Psoas muscle (tissue), 8 donors: ENCODE results near the gene LONP2. TPM values are rescaled to one million over a fixed set of nuclear protein-coding genes. Genes with fewer than 3 reads are reported as not detected.

ENCODE experiments used
- ATAC-seq, 4 donors: fragments of 200-7000 bp; cut with Tn5 transposase; one replicate each; pipeline ENCODE4 v1.9.1; 2020; ENCODE audit warnings: moderate library complexity in 3 of 4, mild to moderate bottlenecking in 2 of 4
- DNase-seq, 2 donors: peaks; one replicate each; pipeline ENCODE4 v3.0.0-alpha.2; 2020
- H3K27ac ChIP-seq: fragments of 200-600 bp; one replicate; pipeline ENCODE4 v1.8.0; 2022
- H3K27me3 ChIP-seq, 3 donors: fragments of 200-600 bp in 1 of 3; one replicate each; pipeline versions ENCODE4 v1.6.1 to v1.8.0; 2013 to 2022; ENCODE audit warnings: low read length in 2 of 3, mild to moderate bottlenecking in 2 of 3, moderate library complexity in 1 of 3; ENCODE audit not compliant: insufficient read depth in 3 of 3
- H3K36me3 ChIP-seq, 2 donors: fragments of 200-600 bp in 1 of 2; one replicate each; pipeline versions ENCODE4 v1.6.1 to v1.8.0; 2013 to 2022; ENCODE audit warnings: low read depth in 1 of 2, mild to moderate bottlenecking in 1 of 2, moderate library complexity in 1 of 2; ENCODE audit not compliant: insufficient read depth in 1 of 2
- H3K4me1 ChIP-seq: fragments of 200-600 bp; one replicate; pipeline ENCODE4 v1.8.0; 2022
- H3K4me3 ChIP-seq: fragments of 200-600 bp; one replicate; pipeline ENCODE4 v1.8.0; 2022; ENCODE audit warnings: mild to moderate bottlenecking
- H3K9me3 ChIP-seq: fragments of 200-600 bp; one replicate; pipeline ENCODE4 v1.8.0; 2022
- CTCF ChIP-seq: fragments of 200-600 bp; IDR thresholded peaks from one replicate; pipeline ENCODE4 v1.8.0; 2022; ENCODE audit warnings: antibody characterized with exemption
- WGBS, 3 donors: extraction: QIAGEN DNeasy Blood & Tissue Kit; methylation state at CpG; one replicate each; pipeline versions ENCODE4 v1.1.6 to v1.1.7; 2013; 5-methylcytosine and 5-hydroxymethylcytosine counted together
- intact Hi-C, 2 donors: fragments of 100-400 bp; cut with DNase I; formaldehyde crosslinking; loops; one replicate each; pipeline versions ENCODE4 v1.11.0 to v1.14.2; 2022
- polyA plus RNA-seq, 3 donors: library from polyadenylated mRNA; stranded (reverse); fragments of 200-250 nt; gene quantifications; one replicate each; pipeline ENCODE4 v1.2.3, GENCODE V29; 2013
- total RNA-seq, 4 donors: library from RNA; stranded (reverse); fragmentation: NEBNext Ultra II Directional in 2 of 4; extraction: Animal tissue kit (Norgen Biotek cat#: 25700) in 2 of 4; gene quantifications; one replicate each; pipeline versions ENCODE4 v1.2.1 to v1.2.4, GENCODE V29; 2021 to 2023
- donor health status: healthy with polysubstance abuse.
- donor health status: DM: no; HTN: no; CAD: no; lungs with moderate emphysema.
- donor health status: Bipolar disorder and iron deficiency.
- donor health status: healthy.
- donor health status: DM: yes; HTN: yes; CAD: no.
- donor health status: DM: no; HTN: no; CAD: no.
- donor health status: DM: no; HTN: no; CAD: no.
- donor health status: DM: yes; HTN: yes; CAD: no.

Gene LONP2
- total and polyA plus RNA-seq, 7 donors: 15.2 to 68.0 (median 46.5) TPM

GRCh38 chr16:48342591-48342990 lies 98.5 kb downstream of the LONP2 start:
- no peaks in the 10 kb centered on the region for H3K9me3 ChIP-seq
- WGBS, 3 donors: 58 to 91% (median 62%) methylated on average over 2 of the region's 2 CpGs
- DNase-seq (no peak), ATAC-seq (peak in 1 of 4 donors; percentile 15)
- H3K4me3 ChIP-seq: no peak overlapping the region
- no peak for TF ChIP-seq CTCF
- intact Hi-C loops: loop anchor here in 1 of 2 donors (10.0 kb wide), 1 partner anchor 1512 kb away; the partner anchor contains the start of gene ZNF423
- H3K4me1 ChIP-seq: no peaks in the 10 kb centered on the region
- H3K36me3 ChIP-seq: peaks cover 0 to 35% of the 10 kb centered on the region in 2 donors
- H3K27me3 ChIP-seq: no peaks in the 10 kb centered on the region
- H3K27ac ChIP-seq: no peak overlapping the region

- Histone ChIP-seq H3K4me1 (no peaks in the 10 kb centered on the region), H3K27me3 (no peaks in the 10 kb centered on the region), H3K9me3 (no peaks in the 10 kb centered on the region), H3K4me3 (no peak overlapping the region), H3K27ac (no peak overlapping the region), H3K36me3 (peaks cover 0 to 62% of the 10 kb centered on the region in 2 donors)
- DNase-seq (no peak), ATAC-seq (no peak)
- intact Hi-C loops: loop anchor here in 1 of 2 donors (10.0 kb wide), 1 partner anchor 1507 kb away; the partner anchor contains the start of gene ZNF423
- TF ChIP-seq CTCF: no peak
- WGBS, 3 donors: 91 to 94% (median 92%) methylated on average over 20 of the region's 20 CpGs
Observed at GRCh38 chr16:48347191-48347865, 103.2 kb downstream of the LONP2 start.

- DNase-seq (no peak), ATAC-seq (no peak)
- H3K27me3 ChIP-seq: no peaks in the 10 kb centered on the region
- intact Hi-C loops: loop anchor here in 1 of 2 donors (10.0 kb wide), 1 partner anchor 1507 kb away; the partner anchor contains the start of gene ZNF423
- TF ChIP-seq CTCF: no peak
- 85 to 90% (median 88%) methylated on average over 4 of the region's 4 CpGs for WGBS, 3 donors
- H3K36me3 ChIP-seq: peaks cover 0 to 62% of the 10 kb centered on the region in 2 donors
- H3K27ac ChIP-seq: no peak overlapping the region
- no peak overlapping the region for H3K4me3 ChIP-seq
- H3K4me1 ChIP-seq: peaks cover 6% of the 10 kb centered on the region
- H3K9me3 ChIP-seq: no peaks in the 10 kb centered on the region
Observed at GRCh38 chr16:48347980-48348379, 103.9 kb downstream of the LONP2 start.

- Histone ChIP-seq H3K36me3 (peaks cover 0 to 68% of the 10 kb centered on the region in 2 donors), H3K9me3 (no peaks in the 10 kb centered on the region), H3K4me1 (peaks cover 14% of the 10 kb centered on the region), H3K27ac (no peak overlapping the region), H3K4me3 (no peak overlapping the region), H3K27me3 (no peaks in the 10 kb centered on the region)
- DNase-seq (no peak), ATAC-seq (peak in 1 of 4 donors; percentile 6)
- WGBS, 3 donors: 70 to 82% (median 71%) methylated on average over 3 of the region's 3 CpGs
- intact Hi-C loops: loop anchor here in 1 of 2 donors (5.0 kb wide), 1 partner anchor 262 kb away; the partner anchor contains the start of gene N4BP1
- TF ChIP-seq CTCF: no peak
Observed at GRCh38 chr16:48350736-48351135, 106.6 kb downstream of the LONP2 start.
